ENCODE results near the gene PXYLP1.

DNA sequence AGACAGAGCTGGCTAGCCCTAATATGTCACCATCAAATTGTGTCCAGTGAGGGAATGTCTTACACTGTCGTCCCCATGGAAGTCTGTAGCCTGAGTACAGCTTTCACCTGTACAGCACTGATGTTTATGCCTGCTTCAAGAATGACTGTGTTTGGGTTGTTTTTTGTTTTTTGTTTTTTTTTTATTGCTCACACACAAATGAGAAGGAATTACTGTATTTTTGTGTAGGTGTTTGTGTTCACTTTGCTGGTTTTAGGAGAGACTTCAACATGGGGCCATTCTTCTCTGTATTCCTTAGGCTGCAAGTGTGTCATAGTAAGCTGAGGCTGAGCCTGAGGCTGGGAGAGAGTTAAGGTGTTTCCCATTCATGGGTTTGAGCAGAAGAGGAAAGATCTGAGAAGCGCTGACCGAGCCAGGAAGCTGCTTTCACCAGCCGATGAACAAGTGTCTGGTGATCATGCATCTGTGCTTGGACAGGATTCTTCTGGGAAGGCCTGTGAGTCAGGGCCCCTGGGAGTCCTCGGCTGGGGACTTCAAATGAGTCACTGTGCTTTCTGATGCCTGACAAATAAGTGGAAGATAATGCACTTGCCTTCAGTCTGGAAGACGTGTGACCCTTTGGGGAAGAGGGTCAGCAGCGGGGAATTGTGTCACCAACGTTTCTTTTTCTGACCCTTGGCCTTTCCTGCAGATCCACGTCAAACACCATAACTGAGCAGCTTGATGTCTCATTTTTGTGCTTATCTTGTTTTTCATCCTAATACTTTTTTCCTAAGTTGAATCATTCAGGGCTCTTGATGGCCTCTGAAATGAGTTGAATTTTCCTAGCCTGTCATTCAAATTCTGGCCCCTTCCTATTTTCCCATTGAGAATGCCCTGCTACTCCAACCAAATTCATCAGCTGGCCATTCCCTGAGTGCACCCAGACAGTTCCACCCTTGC, 100.0 kb downstream of the PXYLP1 start:
- TF ChIP-seq CTCF (IDR thresholded peaks at IDR 0.05) (no peak), POLR2A (IDR thresholded peaks at IDR 0.05) (no peak)

Measured in uterus (tissue), 2 donors.